ENCODE measurements around the gene SSTR3.

SSTR3 gene

DNA sequence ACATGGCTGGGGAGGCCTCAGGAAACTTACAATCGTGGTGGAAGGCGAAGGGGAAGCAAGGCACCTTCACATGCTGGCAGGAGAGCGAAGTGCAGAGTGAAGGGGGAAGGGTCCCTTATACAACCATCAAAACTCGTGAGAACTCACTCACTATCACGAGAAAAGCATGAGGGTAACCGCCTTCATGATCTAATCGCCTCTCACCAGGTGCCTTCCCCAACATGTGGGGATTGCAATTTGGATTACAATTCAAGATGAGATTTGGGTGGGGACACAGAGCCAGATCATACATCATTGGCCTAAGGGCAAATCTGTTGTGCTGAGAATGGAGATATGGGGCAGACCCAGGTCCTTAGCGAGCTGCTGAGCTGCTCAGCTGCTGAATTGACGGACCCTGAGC, 37.3 kb downstream of the SSTR3 start:
- H3K79me2 ChIP-seq (ENCODE audit: control insufficient read depth, low read length): no peaks in the 10 kb centered on the region
- H3F3A ChIP-seq (ENCODE audit: control insufficient read depth, insufficient read depth): no peaks in the 10 kb centered on the region
- no peaks in the 10 kb centered on the region for H3K36me3 ChIP-seq (ENCODE audit: control insufficient read depth, low read length)
- TF ChIP-seq EZH2phosphoT487 (IDR thresholded peaks at IDR 0.05; ENCODE audit: borderline replicate concordance, low read length): no peak
- TF ChIP-seq, protein P1, sequence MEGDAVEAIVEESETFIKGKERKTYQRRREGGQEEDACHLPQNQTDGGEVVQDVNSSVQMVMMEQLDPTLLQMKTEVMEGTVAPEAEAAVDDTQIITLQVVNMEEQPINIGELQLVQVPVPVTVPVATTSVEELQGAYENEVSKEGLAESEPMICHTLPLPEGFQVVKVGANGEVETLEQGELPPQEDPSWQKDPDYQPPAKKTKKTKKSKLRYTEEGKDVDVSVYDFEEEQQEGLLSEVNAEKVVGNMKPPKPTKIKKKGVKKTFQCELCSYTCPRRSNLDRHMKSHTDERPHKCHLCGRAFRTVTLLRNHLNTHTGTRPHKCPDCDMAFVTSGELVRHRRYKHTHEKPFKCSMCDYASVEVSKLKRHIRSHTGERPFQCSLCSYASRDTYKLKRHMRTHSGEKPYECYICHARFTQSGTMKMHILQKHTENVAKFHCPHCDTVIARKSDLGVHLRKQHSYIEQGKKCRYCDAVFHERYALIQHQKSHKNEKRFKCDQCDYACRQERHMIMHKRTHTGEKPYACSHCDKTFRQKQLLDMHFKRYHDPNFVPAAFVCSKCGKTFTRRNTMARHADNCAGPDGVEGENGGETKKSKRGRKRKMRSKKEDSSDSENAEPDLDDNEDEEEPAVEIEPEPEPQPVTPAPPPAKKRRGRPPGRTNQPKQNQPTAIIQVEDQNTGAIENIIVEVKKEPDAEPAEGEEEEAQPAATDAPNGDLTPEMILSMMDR (IDR thresholded peaks at IDR 0.05; ENCODE audit: low read depth, low read length, poor library complexity, severe bottlenecking): no peak
- no peak overlapping the region for H3K4me2 ChIP-seq (ENCODE audit: low read length)
- peaks cover 39% of the 10 kb centered on the region for H3K27me3 ChIP-seq (ENCODE audit: control insufficient read depth, low read length)
- H3K27ac ChIP-seq (ENCODE audit: low read depth, low read length): no peak overlapping the region
- no peaks in the 10 kb centered on the region for H3K9me3 ChIP-seq (ENCODE audit: control insufficient read depth, insufficient read depth, low read length)
- H3K4me3 ChIP-seq (ENCODE audit: low read length): no peak overlapping the region
- H4K20me1 ChIP-seq (ENCODE audit: control insufficient read depth, insufficient read depth, low read depth, low read length): no peaks in the 10 kb centered on the region
- H3K9me2 ChIP-seq (replicated peaks; ENCODE audit: control insufficient read depth, low read length): no peaks in the 10 kb centered on the region
- H3K4me1 ChIP-seq (ENCODE audit: control insufficient read depth, low read length): no peaks in the 10 kb centered on the region

DNA sequence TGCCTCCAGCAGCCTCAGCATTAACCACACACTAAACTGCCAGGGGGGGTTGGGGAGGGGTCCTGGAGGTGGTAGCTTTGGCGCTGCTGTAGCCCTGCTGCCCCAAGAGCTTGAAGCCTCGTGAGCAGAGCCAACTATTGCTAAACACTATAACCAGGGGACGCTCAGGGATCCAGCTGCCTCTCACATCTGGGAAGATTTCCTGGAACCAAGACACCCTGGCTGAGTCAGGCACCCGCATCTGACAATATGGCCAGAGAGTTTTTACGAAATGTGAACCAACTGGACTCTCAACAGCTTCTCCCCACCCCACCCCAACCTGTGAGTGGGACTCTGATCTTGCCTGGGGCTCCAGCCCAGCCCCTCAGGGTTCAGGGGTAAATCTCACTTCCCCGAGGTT, 38.6 kb downstream of the SSTR3 start:
- H3F3A ChIP-seq (ENCODE audit: control insufficient read depth, insufficient read depth): no peaks in the 10 kb centered on the region
- peaks cover 41% of the 10 kb centered on the region for H3K27me3 ChIP-seq (ENCODE audit: control insufficient read depth, low read length)
- no peak overlapping the region for H3K4me3 ChIP-seq (ENCODE audit: low read length)
- no peak for TF ChIP-seq EZH2phosphoT487 (IDR thresholded peaks at IDR 0.05; ENCODE audit: borderline replicate concordance, low read length)
- TF ChIP-seq, protein P1 (IDR thresholded peaks at IDR 0.05; ENCODE audit: low read depth, low read length, poor library complexity, severe bottlenecking): no peak
- no peaks in the 10 kb centered on the region for H3K9me2 ChIP-seq (replicated peaks; ENCODE audit: control insufficient read depth, low read length)
- H3K4me2 ChIP-seq (ENCODE audit: low read length): no peak overlapping the region
- H3K9me3 ChIP-seq (ENCODE audit: control insufficient read depth, insufficient read depth, low read length): no peaks in the 10 kb centered on the region
- no peaks in the 10 kb centered on the region for H3K4me1 ChIP-seq (ENCODE audit: control insufficient read depth, low read length)
- H3K79me2 ChIP-seq (ENCODE audit: control insufficient read depth, low read length): no peaks in the 10 kb centered on the region
- H3K27ac ChIP-seq (ENCODE audit: low read depth, low read length): no peak overlapping the region
- no peaks in the 10 kb centered on the region for H3K36me3 ChIP-seq (ENCODE audit: control insufficient read depth, low read length)
- H4K20me1 ChIP-seq (ENCODE audit: control insufficient read depth, insufficient read depth, low read depth, low read length): no peaks in the 10 kb centered on the region

DNA sequence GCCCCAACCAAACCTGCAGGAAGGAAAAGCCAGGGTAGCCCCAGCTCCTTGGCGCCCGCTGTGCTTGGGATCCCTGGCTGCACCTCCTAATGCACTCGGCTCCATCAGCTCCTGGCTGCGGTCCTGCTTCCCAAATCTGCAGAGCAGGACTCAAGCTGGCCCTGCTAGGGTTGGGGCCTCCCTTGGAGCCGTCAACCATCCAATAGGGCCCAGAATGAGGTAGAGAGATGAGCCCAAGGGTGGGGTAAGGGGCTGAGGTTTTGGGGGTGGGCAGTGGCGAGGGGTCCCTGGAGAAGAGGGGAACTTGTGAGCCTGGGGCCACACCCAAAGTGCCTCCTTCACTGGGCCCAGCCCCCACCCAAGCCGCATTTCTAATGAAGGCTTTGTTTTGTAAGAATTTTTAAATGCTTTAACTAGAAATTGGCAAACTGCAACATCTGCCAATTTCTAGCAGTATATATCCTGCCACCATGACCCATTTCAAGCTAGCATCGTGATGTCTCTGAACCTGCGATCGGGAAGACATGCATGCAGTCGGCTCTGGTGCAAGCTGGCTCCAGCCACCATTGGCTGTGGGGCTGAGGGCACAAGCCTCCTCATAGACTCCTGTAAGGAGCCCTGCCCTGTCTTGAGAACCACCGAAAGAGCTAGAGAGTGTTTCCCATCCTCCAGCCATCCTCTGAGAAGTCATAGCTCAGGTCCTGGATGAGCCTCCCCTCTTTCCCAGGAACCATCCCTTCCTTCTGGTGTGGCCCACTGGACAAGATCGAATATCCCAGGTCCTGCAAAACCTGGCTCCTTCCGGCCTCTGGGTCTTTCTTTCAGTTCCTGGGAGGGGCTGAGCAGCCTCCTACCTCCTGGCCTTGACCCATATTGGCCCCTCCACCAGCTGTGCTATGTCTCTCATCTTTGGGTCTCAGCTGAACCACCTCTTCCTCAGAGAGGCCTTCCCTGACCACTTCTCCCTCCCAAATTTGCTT, 39.7 kb downstream of the SSTR3 start:
- Histone ChIP-seq H4K20me1 (ENCODE audit: control insufficient read depth, insufficient read depth, low read depth, low read length) (no peaks in the 10 kb centered on the region), H3K27me3 (ENCODE audit: control insufficient read depth, low read length) (peaks cover 42% of the 10 kb centered on the region), H3K9me3 (ENCODE audit: control insufficient read depth, insufficient read depth, low read length) (no peaks in the 10 kb centered on the region), H3F3A (ENCODE audit: control insufficient read depth, insufficient read depth) (no peaks in the 10 kb centered on the region), H3K4me1 (ENCODE audit: control insufficient read depth, low read length) (no peaks in the 10 kb centered on the region), H3K36me3 (ENCODE audit: control insufficient read depth, low read length) (no peaks in the 10 kb centered on the region), H3K9me2 (replicated peaks; ENCODE audit: control insufficient read depth, low read length) (no peaks in the 10 kb centered on the region), H3K4me3 (ENCODE audit: low read length) (no peak overlapping the region), H3K79me2 (ENCODE audit: control insufficient read depth, low read length) (no peaks in the 10 kb centered on the region), H3K27ac (ENCODE audit: low read depth, low read length) (no peak overlapping the region), H3K4me2 (ENCODE audit: low read length) (no peak overlapping the region)
- TF ChIP-seq, protein P1 (IDR thresholded peaks at IDR 0.05; ENCODE audit: low read depth, low read length, poor library complexity, severe bottlenecking): no peak
- TF ChIP-seq EZH2phosphoT487 (IDR thresholded peaks at IDR 0.05; ENCODE audit: borderline replicate concordance, low read length): no peak

All from DOHH2 (cell line).